Sciatic nerve (tissue), 2 donors: ENCODE results near the gene SMAD5. TPM values are rescaled to one million over a fixed set of nuclear protein-coding genes. Genes with fewer than 3 reads are reported as not detected.
A peak's percentile ranks its signal among the peaks of the same experiment; 100 is the strongest.

Source experiments
- ATAC-seq: fragments of 200-7000 bp; cut with Tn5 transposase; one replicate; pipeline ENCODE4 v1.9.1; 2020; ENCODE audit warnings: mild to moderate bottlenecking, moderate library complexity
- DNase-seq: peaks from one replicate; pipeline ENCODE4 v3.0.0-alpha.2; 2020; ENCODE audit warnings: low spot score
- intact Hi-C: fragments of 100-400 bp; cut with DNase I; formaldehyde crosslinking; loops from one replicate; pipeline ENCODE4 v1.14.2; 2022
- total RNA-seq: library from RNA; stranded (reverse); fragmentation: NEBNext Ultra II Directional; extraction: Animal tissue kit (Norgen Biotek cat#: 25700); gene quantifications from one replicate; pipeline ENCODE4 v1.2.1, GENCODE V29; 2021
- donor health status: DM: no; HTN: no; CAD: no.
- donor health status: DM: no; HTN: no; CAD: no.

Gene SMAD5
- total RNA-seq, 1 donor from 2014 or later, result 114 TPM

DNA sequence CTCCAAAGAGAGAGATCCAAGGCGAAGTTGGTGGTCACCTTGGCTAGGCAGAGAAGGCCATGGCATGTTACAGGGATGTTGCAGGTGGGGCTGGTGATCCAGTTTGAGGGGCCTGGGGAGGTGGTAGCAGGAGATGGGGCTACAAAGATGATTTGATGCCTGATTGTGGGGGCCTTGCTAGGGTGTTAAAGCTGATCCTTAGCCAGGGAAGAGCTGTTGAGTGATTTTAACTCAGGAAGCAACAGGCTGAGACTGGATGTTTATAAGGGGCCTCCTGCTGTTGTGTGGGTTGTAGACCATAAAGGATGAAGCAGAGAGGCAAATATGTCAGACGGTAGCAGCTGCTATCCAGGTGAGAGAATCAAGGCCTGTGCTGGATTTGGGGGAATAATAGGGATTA, 19.0 kb upstream of the SMAD5 start:
- ATAC-seq, result no peak

DNA sequence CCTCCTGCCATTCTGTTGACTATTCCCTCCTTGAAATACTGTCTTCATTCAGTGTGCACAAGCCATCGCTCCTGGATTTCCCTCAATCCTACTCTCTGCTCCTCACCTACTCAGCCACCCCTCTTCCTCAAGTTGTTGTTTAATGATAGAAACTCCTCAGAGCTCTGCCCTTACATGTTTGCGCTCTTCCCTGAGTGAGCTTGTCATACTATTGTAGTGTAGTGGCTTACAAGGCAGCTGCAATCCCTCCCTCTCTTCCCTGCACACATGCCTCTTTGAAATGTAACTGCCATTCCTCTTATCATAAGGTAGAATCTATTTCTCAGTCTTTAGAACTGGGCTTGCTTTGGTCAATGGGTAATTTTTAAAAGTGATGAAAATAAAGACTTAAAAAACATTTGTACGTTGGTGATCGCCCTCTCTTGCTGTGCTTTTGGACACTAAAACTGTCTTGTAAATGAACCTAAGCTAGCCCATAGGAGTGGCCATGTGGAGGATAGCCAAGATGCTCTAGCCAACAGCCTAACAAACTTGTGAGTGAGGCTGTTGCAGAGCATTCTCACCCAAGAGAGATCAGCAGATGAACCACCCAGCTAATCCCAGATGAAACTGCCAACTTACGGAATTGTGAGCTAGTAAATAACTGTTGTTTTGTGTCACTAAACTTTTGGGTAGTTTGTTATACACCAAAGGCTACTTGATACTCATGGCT, 18.1 kb upstream of the SMAD5 start:
- no peak for DNase-seq
- no peak for ATAC-seq
- intact Hi-C loops, result no loop called here

More for the DNA sequence above, 19.0 kb upstream of the SMAD5 start:
- no peak for DNase-seq
- intact Hi-C loops, result no loop called here

- ATAC-seq (no peak), DNase-seq (no peak)
- intact Hi-C loops, result no loop called here
Measured at GRCh38 chr5:136115183-136115865, 17.3 kb upstream of the SMAD5 start.

DNA sequence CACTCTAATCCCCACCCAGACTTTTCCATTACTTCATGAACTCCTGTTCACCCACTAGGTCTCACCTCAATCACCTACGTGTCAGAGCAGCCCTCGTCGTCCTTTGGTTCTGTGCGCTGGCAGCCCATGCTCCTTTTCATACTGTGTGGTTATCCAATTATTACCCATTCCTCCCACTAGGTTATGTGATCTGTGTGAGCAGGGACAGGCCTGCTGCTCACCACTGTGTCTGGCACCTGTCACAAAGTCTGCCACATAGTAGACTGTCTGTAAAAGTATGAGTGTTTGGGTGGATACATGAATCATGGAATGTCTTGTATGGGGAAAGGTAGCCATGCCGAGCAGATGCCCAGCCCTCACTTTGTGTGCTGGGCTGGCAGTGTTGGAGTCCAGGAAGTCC, 12.1 kb upstream of the SMAD5 start:
- ATAC-seq, result no peak

GRCh38 chr5:136123236-136123768, 9.3 kb upstream of the SMAD5 start:
- no peak for ATAC-seq
- intact Hi-C loops, result no loop called here
- DNase-seq, result no peak

More for the DNA sequence above, 12.1 kb upstream of the SMAD5 start:
- intact Hi-C loops, result no loop called here
- no peak for DNase-seq

DNA sequence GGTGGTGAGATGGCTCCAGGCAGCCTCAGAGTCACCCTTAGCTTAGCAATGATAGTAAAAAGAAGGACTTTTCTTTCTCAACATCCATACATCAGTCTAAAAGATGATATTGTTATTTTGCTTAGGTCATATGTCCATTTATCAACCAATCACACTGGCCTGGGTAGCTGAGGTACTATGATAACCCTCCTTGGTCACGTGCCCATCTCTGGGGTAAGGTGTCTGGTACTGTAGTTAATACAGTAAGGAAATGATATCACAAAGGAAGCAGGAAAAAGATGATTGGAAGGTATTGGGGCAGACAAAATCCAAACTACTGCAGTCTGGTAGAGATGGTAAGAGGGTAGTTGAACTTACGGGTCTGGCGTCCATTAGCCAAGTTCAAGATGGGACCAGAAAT, 5.1 kb upstream of the SMAD5 start:
- ATAC-seq, result no peak
- intact Hi-C loops, result no loop called here
- DNase-seq, result no peak

- DNase-seq (no peak), ATAC-seq (no peak)
- intact Hi-C loops, result no loop called here
Measured at GRCh38 chr5:136128481-136128880, 4.2 kb upstream of the SMAD5 start.

GRCh38 chr5:136129445-136129844, 3.2 kb upstream of the SMAD5 start:
- DNase-seq (no peak), ATAC-seq (no peak)
- intact Hi-C loops, result no loop called here

DNA sequence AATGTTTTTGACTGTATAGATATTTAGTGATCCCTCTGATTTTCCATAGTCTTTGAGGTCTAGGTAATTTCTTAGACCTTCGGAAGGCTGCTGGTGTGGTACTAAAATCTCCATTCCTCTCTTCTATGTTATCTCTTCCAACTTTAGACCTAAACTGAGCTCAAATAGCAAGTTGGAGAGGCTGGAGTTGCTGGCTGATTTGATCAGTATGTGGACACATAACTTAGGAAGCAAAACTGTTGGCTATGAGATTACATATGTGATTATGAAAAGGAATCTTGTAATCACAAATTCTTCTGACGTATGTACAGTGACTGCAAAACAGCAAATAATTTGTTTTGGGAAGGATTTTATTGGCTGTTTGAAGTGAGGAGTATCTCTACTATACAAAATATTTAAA, 2.1 kb upstream of the SMAD5 start:
- DNase-seq (no peak), ATAC-seq (no peak)
- intact Hi-C loops, result no loop called here

- intact Hi-C loops, result no loop called here
- DNase-seq (peak; percentile 59), ATAC-seq (peak; percentile 7)
Measured at GRCh38 chr5:136132087-136132486, 558 bp upstream of the SMAD5 start.

DNA sequence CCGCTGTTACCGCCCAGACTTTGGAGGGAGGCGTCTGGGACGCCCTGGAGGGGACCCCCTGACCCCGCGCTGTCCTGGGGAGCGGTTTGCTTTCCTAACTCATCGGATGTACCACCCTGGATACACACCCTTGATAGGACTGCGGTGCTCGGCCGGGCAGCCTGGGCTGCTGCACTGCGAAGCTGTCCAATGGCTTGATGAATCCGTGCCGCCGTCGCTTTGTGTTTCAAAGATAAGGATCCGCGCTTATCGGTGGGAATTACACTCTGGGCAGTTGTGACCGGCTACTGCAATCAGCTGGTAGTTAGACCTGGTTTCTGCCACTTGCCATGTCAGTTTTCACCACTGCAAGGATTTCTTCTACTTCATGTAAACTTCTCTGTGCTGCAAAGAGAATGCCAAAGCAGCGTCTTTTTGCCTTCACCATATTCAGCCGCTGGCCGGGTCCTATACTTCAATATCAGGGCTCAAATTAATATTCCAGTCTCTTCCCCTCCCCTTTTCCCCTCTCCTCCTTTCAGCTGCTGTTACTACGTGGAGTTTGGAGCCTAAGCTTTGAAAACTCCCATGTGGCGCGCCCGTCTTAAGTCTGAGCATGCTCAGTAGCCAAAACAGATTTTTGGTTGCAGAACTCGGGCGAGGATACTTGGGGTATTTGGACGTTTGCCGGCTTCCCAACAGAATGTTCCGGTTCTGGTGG, 727 bp downstream of the SMAD5 start:
- intact Hi-C loops, result no loop called here
- ATAC-seq (peak; percentile 39), DNase-seq (peak; percentile 66)

DNA sequence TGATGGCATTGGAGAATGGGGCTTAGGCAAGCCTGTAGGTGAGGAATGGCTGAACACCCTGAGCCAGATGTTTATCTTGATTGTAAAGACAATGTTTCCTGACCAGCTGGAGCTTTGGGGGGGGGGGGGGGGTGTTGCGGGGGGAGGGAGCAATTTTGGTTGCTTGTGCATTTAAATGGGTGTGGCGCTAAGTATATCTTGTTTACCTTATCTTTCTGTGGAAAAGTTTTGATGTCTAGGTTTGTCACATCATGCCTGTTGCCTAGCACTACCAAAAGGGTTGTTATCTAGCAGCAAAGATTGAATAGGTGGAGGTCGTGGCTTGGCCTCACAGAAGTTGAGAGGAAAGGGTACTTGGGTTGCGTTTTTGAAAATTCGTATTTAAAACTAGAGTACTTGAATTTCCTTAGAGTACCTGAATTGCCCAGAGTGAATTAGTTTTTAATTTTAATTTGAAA, 1.3 kb downstream of the SMAD5 start:
- ATAC-seq, result no peak
- no peak for DNase-seq
- intact Hi-C loops, result no loop called here

DNA sequence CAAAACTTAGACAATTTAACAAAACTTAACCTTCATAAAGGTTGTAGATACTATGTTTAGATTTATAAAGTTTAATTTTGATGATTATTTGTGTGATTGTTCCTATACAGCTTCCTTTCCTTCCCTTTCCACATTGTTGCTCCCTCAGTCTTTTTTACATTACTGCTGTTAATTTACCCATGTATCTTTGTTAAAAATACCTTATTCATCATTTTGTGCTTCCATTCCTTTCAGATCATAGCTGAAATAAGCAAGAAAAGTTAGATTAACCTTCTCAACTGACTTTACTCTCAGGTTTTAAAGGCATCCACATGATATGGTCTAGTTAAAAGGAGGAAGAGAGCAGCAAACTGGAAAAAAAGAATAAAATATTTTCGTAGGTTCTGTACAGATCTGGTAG, 2.0 kb downstream of the SMAD5 start:
- ATAC-seq (no peak), DNase-seq (no peak)
- intact Hi-C loops, result loop anchor here (5.0 kb wide), 1 partner anchor 38 kb away; no protein-coding TSS in a partner anchor

DNA sequence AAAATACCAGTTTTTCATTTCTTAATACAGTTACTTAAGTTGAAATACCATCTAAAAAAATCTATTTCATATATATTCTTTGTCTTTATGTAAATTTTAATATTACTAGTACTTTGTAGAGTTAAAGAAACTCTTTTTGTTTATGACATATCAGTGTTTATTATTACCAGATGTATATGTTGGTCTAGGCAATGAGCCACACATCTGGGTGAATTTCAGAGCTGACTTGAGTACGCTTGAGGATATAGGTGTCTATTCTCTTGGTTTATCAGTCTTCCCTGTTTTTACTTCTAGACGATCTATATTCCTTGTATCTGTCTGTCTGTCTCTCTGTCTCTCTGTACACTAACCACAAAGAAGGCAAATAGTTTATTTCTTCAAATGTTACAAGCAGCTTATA, 2.9 kb downstream of the SMAD5 start:
- DNase-seq (no peak), ATAC-seq (no peak)
- intact Hi-C loops, result loop anchor here (5.0 kb wide), 1 partner anchor 37 kb away; no protein-coding TSS in a partner anchor

DNA sequence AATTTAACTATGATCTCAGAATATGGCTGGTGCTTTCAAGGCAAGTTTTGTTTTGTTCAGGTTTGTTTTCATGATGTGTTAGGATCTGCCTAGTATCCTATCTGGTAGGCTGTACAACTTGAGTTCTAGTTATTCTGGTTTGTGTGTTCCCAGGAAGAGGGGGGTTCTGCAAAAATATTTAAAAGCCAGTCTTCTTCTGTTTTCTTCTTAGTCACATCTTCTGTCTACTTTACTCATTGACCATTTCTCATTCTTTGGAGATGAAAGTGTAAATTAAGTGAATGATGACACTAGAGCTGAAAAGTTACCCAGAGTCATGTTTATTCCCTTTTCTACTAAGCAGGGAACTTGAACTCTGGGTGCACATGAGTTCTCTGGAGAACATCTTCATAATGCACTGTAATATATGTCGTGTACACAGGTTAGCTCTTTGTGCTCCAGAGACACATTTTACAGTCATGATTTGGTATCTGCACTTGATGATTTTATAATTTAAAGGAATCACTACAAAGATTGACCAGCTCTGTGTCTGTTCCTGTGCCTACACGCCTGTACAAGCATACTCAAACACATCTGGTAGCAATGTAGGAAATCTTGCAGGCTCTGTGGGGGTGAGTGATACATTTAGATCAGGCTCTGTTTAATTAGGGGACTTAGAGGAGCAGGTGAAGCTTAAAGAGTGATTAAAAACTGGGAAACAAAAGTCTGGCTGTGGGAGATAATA, 5.0 kb downstream of the SMAD5 start:
- DNase-seq (no peak), ATAC-seq (no peak)
- intact Hi-C loops, result loop anchor here (5.0 kb wide), 1 partner anchor 35 kb away; no protein-coding TSS in a partner anchor

GRCh38 chr5:136141561-136141960, 8.9 kb downstream of the SMAD5 start:
- intact Hi-C loops, result no loop called here
- ATAC-seq (no peak), DNase-seq (no peak)

GRCh38 chr5:136143312-136143711, 10.7 kb downstream of the SMAD5 start:
- ATAC-seq, result no peak
- intact Hi-C loops, result no loop called here

DNA sequence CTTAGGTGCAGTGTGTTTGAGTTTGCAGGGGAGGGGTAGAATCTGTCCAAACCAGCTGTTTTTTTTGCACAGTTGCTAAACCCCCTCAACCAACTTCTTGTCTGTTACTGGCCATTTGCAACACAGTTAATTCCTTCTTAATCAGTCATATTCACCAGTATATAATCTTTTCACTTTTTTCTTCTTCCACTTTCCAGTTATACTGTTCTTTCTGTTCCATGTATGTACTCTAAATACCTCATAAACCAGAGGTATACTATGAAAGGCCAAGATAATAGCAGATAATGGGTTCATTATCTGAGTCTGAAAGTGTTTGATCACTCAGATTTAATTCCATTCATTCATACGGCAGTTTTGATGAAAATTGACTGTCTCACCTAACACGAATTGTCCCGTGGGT, 11.1 kb downstream of the SMAD5 start:
- intact Hi-C loops, result no loop called here
- DNase-seq, result no peak
- ATAC-seq, result no peak

More at GRCh38 chr5:136143312-136143711, 10.7 kb downstream of the SMAD5 start:
- DNase-seq, result no peak

DNA sequence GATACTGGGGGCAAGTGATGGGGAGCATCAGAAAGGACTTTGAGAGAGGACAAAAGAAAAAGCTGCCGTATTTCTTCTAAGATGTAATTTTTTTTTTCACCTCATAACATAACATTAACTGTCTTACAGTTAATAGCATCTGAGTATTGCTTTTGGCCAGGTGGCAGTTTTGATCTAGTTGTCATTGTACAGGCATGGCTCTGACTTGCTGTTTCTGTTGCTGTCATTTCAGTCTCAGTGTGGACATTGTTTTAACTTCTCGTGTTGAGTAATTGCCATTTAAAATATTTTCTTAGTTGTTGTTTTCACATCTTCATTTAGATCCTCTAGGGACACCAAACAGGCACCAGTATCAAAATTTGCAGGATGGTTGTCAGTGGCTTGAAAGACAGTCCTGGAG, 12.4 kb downstream of the SMAD5 start:
- intact Hi-C loops, result no loop called here
- ATAC-seq (no peak), DNase-seq (no peak)
